Measurements from ENCODE around the gene ANKRD29.
A peak's percentile ranks its signal among the peaks of the same experiment; 100 is the strongest.

The ANKRD29 gene

GRCh38 chr18:23662309-23663263 is at the start of gene ANKRD29:
ANKRD29 (minus strand) TSS chr18:23662911; CDS start chr18:23662730, 181 bp downstream.
- DNase-seq, result peak; percentile 64

GRCh38 chr18:23712445-23712844 is 49.7 kb upstream of the ANKRD29 start:
- DNase-seq, result peak; percentile 14

GRCh38 chr18:23711426-23711825 is 48.7 kb upstream of the ANKRD29 start:
- no peak for DNase-seq

- no peak for DNase-seq
These were observed 48.2 kb upstream of the ANKRD29 start for GRCh38 chr18:23710946-23711345.

GRCh38 chr18:23710068-23710527 is 47.4 kb upstream of the ANKRD29 start:
- DNase-seq, result no peak

GRCh38 chr18:23706971-23707640 is 44.4 kb upstream of the ANKRD29 start:
- DNase-seq, result no peak

GRCh38 chr18:23704806-23705205 is 42.1 kb upstream of the ANKRD29 start:
- DNase-seq, result no peak

GRCh38 chr18:23703987-23704384 is 41.3 kb upstream of the ANKRD29 start:
- no peak for DNase-seq

- DNase-seq, result peak; percentile 60
These were observed 40.6 kb upstream of the ANKRD29 start for GRCh38 chr18:23703057-23703986.

GRCh38 chr18:23702606-23703005 is 39.9 kb upstream of the ANKRD29 start:
- DNase-seq, result no peak

- DNase-seq, result no peak
These were observed 38.9 kb upstream of the ANKRD29 start for GRCh38 chr18:23701544-23702064.

- no peak for DNase-seq
These were observed 38.3 kb upstream of the ANKRD29 start for GRCh38 chr18:23701017-23701416.

- no peak for DNase-seq
These were observed 32.1 kb upstream of the ANKRD29 start for GRCh38 chr18:23694637-23695430.

GRCh38 chr18:23693846-23694245 is 31.1 kb upstream of the ANKRD29 start:
- DNase-seq, result no peak

GRCh38 chr18:23690505-23691068 is 27.9 kb upstream of the ANKRD29 start:
- no peak for DNase-seq

- no peak for DNase-seq
These were observed 27.1 kb upstream of the ANKRD29 start for GRCh38 chr18:23689616-23690504.

- peak; percentile 22 for DNase-seq
These were observed 26.4 kb upstream of the ANKRD29 start, which contains the start of gene LAMA3 for GRCh38 chr18:23689031-23689615. LAMA3 (plus strand) TSS chr18:23689453; CDS start chr18:23689684, 231 bp downstream.

- no peak for DNase-seq
These were observed 25.8 kb upstream of the ANKRD29 start for GRCh38 chr18:23688528-23688927.

- DNase-seq, result no peak
These were observed 21.9 kb upstream of the ANKRD29 start for GRCh38 chr18:23684515-23685197.

Data from CD4-positive, alpha-beta T cell treated with Interleukin-10 for 1 hour (primary cell).